Measurements from ENCODE around the gene PPP1R14D.

DNA sequence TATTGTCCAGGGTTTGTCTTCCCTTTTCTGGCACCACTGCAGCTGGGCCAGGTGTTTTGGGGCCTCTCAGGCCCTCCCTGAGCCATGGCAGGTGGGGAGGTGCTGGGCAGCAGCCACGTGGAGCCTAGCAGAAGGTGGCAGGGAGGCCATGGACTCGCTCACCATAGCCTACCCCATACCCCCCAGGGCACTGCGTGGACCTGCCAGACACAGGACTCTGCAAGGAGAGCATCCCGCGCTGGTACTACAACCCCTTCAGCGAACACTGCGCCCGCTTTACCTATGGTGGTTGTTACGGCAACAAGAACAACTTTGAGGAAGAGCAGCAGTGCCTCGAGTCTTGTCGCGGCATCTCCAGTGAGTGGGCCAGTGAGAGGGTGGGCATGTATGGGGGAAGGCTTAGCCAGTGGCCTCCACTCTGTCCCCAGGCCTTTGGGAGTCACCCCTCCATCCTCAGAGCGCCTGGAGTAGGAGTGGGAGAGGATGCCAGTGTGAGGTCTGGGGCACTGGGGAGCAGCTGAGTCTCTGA lies 27.3 kb upstream of the PPP1R14D start:
- TF ChIP-seq CTCF (IDR thresholded peaks at IDR 0.05) (no peak), EP300 (IDR thresholded peaks at IDR 0.05) (no peak), POLR2A (IDR thresholded peaks at IDR 0.05) (no peak)
